Measurements from ENCODE around the gene MILR1.
"Not testable (repeated sequence)": the region's sequence is repeated elsewhere in the genome, so short reads cannot be mapped to it uniquely, and the experiment has no call there.

The MILR1 gene

DNA sequence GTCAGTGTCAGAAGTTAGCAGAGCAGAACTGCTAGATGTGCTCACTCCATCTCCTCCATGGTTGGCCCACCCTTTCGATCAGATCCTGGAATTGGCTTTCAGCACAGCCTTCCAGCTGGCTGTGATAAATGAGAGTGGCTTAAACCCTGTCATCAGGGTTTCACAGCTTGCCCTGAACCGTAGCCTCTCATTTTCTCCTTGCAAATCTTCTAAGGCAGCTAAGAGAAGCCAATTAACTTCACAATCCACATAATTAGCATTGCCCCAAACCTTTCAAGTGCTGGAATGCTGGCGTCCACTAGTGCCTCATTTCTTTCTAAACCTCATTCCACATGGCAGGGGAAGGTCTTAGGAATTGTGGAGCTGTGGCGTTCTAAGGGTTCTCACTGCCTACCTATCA lies 21.7 kb downstream of the MILR1 start:
- DNase-seq (ENCODE audit: low read depth in 2 of 2, low spot score in 1 of 2) = no peak

DNA sequence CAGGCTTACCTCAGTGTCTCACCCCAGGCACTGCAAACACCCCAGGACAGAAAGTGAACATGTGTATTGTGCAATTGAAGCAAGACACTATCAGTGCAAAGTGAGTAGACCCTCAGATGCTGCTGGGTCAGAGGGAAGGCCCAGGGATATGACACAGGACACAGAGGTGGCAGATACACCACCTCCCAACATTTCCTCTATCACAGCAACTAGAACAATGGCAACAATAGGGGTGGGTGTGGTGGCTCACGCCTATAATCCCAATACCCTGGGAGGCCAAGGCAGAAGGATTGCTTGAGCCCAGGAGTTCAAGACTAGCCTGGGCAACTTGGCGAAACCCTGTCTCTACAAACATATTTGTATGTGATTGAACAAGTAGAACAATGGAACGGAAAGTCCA lies 22.5 kb downstream of the MILR1 start:
- no peak for DNase-seq (ENCODE audit: low read depth in 2 of 2, low spot score in 1 of 2)

DNA sequence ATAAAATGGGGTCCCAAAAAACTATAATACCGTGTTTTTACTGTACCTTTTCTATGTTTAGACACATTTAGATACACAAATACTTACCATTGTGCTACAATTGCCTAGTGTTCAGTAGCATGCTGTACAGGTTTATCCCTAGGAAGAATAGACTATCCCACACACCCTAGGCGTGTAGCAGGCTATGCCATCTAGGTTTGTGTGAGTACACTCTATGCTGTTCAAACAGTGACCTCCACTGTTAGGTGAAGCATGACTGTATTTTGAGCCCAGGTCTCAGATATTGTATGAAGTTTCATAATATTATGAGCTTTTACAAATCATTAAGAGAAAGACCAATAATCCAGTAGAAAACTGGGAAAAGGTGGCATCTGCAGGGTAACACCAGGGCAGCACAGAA lies 23.6 kb downstream of the MILR1 start:
- no peak for DNase-seq (ENCODE audit: low read depth in 2 of 2, low spot score in 1 of 2)

DNA sequence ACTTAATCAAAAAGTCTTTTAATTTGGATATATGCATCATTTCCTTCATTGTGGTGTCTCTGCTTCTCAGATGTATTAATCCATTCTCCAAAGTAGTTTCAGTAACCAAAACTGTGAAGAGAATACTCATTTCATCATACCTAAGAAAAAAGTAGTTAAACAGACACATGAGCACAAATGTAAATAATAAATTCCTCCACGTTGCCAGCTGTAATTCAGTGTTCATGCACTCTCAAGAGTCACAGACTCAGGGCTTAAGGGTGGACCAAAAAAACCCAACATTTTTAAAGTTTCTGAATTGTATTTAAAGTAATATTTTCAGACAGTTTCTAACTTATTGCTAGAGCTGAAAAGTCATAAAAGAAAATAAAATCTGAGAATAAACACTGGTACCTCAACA lies 28.9 kb downstream of the MILR1 start:
- no peak for DNase-seq (ENCODE audit: low read depth in 2 of 2, low spot score in 1 of 2)

DNA sequence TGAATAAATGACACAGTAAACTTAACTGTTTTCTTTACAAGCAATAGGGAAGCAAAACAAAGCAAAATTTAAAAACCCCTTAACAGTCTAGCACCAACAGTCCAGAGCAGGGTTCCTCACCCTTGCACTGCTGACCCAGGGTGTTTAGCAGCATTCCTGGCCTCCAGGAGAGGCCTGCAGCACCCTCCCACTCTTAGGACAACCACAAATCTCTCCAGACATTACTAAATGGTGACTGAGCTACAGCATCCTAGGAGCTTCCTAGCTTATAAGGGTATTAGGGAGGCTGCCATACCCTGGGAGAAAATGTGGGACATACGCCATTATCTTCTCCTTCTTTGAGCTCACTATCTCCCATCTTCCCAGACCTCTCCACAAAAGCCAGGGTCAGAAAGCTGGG lies 32.0 kb downstream of the MILR1 start:
- no peak for DNase-seq (ENCODE audit: low read depth in 2 of 2, low spot score in 1 of 2)

DNA sequence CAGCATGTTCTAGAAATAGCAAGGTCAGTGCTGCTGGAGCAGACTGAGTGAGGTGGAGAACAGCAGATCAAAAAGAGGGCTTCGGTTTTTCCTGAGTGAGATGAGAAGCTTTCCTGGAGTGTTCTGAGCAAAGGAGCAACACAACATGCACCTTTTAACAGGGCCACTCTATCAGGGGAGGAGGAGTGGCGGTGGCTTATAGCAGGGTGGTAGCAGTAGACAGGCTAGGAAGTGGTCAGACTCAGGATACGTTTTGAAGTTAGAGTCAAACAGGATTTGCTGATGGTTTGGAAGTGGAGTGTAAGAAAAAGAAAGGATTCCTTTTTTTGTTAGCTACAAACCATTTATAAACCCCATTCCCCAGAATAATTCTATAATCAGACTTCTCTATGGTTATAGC lies 35.5 kb downstream of the MILR1 start:
- no peak for DNase-seq (ENCODE audit: low read depth in 2 of 2, low spot score in 1 of 2)

DNA sequence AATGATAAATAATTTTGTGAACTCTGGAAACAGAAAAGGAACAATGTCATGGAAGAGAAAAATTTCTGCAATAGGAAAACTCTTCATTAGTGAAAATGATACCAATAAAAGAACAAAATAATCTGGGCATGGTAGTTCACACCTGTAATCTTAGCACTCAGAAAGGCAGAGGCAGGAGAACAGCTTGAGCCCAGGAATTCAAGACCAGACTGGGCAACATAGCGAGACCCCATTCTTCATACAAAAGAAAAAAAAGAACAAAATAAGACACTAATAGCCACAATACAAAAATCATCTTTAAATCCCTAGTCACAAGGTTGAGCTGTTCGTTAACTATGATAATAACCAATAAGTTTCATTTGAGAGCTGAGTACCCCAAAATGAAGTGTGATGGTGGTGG lies 39.4 kb downstream of the MILR1 start:
- DNase-seq (ENCODE audit: low read depth in 2 of 2, low spot score in 1 of 2) = no peak

DNA sequence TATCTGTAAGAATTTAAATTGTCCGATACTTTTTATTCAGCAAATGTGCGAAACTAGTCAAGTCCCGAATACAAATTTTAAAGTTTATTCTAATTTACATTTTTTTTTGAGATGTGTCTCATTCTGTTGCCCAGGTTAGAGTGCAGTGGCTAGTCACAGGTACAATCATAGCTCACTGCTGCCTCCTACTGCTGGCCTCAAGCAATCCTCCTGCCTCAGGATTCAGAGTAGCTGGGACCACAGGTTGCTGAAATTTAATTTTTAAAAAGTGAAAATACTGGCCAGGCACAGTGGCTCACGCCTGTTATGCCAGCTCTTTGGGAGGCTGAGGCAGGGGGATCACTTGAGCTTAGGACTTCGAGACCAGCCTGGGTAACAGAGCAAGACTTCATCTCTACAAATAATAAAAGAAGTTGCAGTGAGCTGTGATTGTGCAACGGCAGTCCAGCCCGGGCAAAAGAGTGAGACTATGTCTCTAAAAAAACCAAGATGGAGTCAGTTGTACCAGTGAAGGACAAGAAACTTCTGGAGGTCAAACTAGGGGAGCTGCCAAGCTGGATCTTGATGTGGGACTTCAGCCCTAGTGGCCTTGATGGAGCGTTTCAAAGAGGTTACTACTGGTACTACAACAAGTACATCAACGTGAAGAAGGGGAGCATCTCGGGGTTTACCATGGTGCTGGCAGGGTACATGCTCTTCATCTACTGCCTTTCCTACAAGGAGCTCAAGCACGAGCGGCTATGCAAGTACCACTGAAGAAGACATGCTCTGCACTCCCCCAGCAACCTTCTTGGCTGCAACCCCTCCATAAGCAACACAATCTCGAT lies 42.3 kb downstream of the MILR1 start:
- no peak for DNase-seq (ENCODE audit: low read depth in 2 of 2, low spot score in 1 of 2)

DNA sequence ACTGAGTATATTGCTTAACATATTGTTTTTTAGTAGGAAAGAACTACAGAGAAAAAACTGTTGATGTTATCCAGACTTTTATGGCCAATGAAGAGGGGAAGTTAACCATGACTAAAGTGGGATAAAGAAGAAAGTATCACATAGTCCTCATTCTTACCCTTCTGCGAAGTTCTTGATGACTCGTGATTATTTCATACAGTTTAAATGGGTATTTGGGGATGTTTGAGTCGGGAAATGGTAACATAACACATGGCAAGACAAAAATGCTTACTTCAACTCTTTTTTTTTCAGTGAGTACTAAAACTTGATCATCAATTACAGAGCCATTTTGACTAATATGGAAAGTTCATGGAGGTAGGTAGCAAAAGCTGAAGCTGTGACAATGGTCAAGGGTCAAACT lies 43.1 kb downstream of the MILR1 start:
- DNase-seq (ENCODE audit: low read depth in 2 of 2, low spot score in 1 of 2) = no peak

DNA sequence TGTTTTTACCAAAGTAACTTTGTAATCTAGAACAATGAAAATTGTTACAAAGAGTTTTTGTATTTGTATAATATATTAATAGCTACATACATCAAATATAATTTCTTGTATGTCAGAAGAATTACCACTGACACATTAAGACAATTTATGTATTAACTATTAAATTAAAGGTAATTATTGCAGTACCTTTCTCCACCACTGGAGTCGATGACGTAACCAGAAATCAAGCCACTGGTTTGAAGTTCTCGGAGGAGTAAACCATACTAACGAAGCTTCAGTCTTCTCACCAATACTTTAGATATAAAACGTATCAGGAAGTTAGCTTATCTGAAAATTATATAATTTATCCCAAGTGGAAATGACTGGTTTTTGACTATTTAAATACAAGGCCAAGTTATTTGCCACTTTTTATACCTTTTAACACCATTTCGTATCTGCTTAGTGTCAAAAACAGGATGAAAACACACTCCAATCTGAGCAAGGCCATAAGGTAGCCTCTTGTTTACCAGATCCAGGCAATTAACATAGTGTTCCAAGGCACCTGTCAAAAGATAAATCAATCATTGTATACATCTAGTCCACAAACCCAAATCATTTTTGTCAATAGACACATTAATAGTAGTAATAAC lies 43.7 kb downstream of the MILR1 start:
- no peak for DNase-seq (ENCODE audit: low read depth in 2 of 2, low spot score in 1 of 2)

DNA sequence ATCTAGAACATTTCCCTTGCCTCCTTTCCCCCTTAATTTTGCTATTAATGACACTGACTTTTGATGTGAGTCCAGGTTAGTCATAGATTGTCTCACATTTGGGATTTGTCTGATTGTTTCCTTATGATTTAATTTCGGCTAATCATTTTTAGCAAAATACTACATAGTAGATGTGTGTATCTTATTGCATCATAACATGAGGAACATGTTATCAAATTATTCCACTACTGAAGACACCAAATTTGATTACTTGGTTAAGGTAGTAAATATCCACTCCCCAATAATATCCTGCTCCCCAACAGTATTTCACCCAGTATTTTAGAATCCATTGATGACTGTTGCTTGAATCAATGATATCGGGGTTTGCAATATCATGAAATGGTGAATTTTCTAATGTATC lies 45.2 kb downstream of the MILR1 start:
- DNase-seq (ENCODE audit: low read depth in 2 of 2, low spot score in 1 of 2) = no peak

DNA sequence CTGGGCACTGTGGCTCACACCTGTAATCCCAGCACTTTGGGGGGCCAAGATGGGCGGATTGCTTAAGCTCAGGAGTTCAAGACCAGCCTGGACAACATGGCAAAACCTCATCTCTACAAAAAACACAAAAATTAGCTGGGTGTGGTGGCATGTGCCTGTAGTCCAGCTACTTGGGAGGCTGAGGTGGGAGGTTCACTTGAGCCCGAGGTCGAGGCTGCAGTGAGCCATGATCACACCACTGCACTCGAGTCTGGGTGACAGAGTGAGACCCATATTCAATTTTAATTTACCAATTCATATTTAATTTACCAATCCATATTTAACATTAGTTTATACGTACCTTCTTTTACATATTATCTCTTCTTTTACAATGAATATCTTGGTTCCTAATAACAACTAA lies 46.4 kb downstream of the MILR1 start:
- DNase-seq (ENCODE audit: low read depth in 2 of 2, low spot score in 1 of 2) = not testable (repeated sequence)

DNA sequence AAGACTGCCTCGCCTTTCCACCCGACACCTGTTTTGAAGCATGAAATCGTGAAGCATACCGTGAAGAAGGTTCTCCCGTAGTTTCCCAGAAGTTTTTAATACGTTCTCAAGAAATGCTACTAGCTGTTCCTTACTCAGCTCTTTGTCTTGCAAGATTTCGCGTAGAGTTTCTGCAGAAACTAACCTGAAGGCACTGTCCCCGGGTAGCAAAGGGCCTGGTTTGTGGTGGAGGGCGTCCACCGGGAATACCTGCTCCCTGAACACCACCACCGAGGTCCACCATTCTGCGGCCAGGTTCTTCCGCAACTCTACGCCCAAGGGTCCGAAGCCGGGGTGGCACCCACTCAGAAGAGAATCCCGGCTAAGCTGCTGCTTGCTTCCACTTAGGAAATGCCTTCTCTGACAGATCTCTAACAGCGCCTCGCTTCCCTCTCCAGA lies 47.5 kb downstream of the MILR1 start:
- no peak for DNase-seq (ENCODE audit: low read depth in 2 of 2, low spot score in 1 of 2)

DNA sequence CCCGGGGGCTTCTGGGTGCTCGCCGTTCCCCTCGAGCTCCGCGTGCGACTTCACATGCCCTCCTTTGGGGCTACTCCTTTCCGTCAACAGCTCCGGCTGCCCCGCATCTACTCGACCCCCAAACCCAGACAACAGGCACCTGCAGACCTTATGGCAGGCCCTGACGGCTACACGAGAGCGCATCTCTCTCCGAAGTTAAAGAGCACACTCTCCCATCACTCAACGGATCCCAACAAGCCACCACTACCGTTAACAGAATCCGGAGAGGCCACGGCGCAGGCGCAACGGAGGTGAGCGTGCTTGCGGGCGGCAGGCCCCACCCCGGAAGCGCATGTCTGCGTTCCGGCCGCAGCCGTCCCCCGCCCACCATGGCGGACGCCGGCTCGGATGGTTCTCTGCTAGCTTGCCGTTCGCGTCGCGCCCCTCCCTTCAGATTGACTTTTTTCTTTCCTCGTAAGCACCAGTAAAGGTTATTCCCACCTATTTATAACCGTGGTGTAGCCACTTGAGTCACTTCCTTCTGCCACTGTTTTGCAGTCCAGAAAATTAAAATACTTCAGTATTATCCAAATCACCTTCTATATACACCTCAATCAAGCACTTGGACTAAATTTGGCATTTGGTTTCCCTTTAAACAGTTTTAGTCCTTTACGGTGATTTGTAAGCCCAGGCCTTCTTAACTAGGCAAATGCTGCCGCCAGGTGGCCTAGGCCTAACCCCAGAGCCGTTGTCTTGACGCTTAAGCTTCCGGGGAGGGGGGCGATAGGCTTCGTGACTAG lies 48.1 kb downstream of the MILR1 start, which contains the start of gene POLG2:
Gene POLG2, minus strand, starts transcription at position 269 of the 779 bp plus-strand sequence. Its CDS starts 86 bp downstream, at position 183.
- DNase-seq (ENCODE audit: low read depth in 2 of 2, low spot score in 1 of 2) = peak; percentile 91 to 92

DNA sequence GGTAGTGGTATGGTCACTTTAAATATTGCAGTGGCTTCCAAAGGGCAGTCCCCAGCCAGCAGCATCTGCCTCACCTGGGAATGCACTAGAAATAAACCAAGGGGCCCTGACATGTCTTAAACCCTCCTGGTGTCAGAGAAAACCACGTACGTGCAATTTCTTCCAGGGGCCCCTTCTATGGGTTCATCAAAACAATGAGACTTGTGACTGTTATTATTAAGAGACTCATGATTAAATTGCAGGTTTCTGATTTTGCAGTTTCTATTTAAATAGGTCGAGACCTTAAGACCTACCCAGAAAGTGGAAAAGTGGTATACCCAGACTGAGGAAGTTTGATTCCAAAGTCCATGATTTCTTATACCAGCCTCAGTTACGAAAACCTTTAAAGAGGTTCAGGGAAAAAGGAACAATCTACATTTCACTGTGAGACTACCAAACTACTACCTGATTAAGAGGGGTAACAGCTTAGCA lies 48.7 kb downstream of the MILR1 start:
- no peak for DNase-seq (ENCODE audit: low read depth in 2 of 2, low spot score in 1 of 2)

DNA sequence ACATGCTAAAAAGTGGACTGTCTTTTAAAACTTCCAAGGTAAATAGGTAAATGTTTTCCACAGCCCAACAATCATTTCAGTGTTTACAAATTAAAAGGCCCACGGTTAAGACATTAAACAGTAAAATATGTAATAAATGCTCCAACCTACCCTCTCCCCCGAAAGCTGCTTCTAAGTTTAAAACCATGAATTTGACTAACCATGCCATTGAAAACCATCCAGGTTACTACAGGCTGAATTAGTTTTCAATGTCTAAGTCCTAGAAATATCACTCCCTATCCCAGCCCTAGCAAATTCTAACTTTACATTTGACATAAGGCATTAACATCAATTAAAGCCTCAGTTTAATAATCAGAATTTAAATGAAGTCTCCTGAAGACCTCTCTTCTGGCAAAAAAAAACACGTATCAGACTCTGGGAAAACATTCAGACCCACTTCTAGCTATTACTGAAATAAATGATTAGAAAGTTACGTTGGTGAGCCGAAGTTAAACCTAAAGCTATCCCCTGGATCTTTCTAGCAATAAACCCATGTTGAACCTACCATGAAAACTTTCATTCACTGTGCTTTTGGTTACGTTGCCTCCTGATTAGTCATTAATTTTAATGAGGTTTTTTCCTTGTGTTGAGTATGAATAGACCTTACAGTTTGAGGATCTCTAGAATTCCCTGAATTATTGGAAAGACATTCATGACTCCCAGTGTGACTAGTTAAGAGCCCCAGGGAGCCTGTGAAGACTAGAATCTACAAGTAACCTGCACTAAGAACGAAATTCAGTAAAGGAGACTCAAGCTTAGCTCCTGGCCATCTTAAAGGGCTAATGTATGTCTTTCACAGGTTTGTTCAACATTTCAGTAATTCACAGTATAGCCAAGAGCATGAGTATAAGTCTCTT lies 49.6 kb downstream of the MILR1 start:
- DNase-seq (ENCODE audit: low read depth in 2 of 2, low spot score in 1 of 2) = no peak

DNA sequence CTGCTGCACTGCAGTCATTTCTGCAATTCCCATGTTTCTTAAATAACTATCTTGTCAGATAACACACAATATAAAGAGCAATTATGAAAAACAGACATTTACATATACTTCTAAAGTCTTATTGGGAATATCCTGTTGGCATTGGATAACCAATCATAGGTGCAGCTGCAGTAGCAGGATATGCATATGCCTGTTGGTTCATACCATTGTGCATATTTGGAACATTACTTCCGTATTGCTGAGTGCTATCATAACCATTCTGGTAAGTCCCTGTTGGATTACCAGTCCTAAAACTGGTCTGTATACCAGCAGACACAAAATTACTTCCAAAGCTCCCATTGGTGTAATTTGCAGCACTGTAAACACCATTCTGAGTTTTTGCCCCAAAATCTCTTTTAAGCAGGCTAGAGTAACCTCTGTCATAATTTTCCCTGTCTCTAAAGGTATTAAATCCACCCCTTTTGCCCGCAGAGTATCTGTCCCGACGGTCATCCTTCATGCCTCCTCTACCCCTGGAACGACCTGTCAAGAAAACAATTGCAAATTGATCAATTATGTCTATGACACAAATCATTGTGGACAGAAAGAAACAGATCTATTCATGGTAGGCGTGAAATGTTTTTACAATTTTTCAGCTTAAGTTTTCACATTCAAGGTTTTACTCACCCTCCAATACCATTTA lies 51.0 kb downstream of the MILR1 start:
- DNase-seq (ENCODE audit: low read depth in 2 of 2, low spot score in 1 of 2) = no peak

DNA sequence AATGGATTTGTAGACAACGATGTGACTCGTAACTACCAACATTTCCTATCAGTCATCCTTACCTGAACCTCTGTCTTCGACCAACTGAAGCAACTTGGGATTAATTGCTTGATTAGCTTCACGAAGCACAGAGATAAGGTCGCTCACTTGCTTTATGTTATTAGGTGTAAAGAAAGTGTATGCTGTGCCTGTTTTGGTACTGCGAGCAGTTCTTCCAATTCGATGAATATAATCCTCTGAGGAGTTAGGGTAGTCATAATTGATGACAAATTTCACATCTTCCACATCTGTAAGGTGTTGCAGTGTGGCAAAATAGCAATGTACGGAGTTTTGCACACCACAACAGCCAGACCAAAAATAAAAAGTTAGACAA lies 51.6 kb downstream of the MILR1 start:
- DNase-seq (ENCODE audit: low read depth in 2 of 2, low spot score in 1 of 2) = no peak

DNA sequence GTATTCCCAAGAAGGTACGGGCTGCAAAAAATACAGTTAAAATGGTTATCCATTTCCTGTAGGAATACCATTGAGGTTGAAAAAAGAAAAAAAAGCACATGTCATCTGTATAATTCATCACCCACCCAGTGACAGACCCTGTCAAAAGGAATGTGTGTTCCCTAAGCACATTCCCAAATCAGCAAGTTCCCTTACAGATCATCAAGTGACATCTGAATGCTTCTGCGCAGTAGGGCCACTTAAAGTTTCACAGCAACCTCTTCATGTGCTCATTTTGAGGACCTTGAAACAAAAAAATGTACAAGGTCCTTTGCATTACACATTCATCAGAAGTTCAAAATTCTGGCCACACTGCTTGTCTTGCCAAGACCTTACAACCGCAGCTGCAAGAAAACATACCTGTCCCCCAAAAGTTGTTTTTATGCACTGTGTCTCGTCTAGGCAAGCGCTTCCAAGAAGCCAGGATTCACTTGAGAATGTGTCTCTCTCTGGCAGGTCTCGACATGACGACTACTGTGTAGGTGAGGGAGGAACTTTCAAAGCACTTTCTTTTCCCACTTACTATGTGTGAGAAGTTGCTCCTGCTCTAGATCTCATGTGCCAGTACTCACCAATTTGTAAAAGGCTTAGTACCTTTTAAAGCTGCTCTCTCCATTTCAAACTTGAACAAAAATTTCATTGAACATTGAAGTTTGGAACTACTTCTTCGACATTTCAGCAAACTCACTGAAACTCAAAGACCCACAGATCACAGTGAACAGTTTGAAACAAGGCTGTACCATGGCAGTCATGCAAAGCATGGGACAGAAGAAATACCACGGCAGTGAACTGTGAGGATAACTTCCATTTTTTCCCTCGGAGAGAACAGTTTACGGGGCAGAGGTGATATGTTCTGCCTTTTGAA lies 52.2 kb downstream of the MILR1 start:
- DNase-seq (ENCODE audit: low read depth in 2 of 2, low spot score in 1 of 2) = no peak

All from stimulated activated CD8-positive, alpha-beta memory T cell treated with anti-CD3 and anti-CD28 coated beads, Interleukin-4, amount 100 ng/mL, for 1 hour (primary cell).